HUES48 (cell line): Measurements from ENCODE around the gene CHD6.

Experiments used
- H3K27ac ChIP-seq: one replicate; pipeline ENCODE4 v1.7.0; 2013; ENCODE audit warnings: low read depth, low read length, inconsistent platforms
- H3K27me3 ChIP-seq: 2 replicates; pipeline ENCODE4 v1.6.1; 2013; ENCODE audit warnings: mild to moderate bottlenecking, low read length; ENCODE audit not compliant: control insufficient read depth, insufficient read depth
- H3K36me3 ChIP-seq: 2 replicates; pipeline ENCODE4 v1.6.1; 2013; ENCODE audit warnings: low read length; ENCODE audit not compliant: control insufficient read depth, insufficient read depth
- H3K4me1 ChIP-seq: 2 replicates; pipeline ENCODE4 v1.6.1; 2013; ENCODE audit warnings: mild to moderate bottlenecking, low read length; ENCODE audit not compliant: control insufficient read depth, insufficient read depth
- H3K4me3 ChIP-seq: 2 replicates; pipeline ENCODE4 v1.5.1; 2013; ENCODE audit warnings: mild to moderate bottlenecking, low read depth, low read length
- H3K9ac ChIP-seq: 2 replicates; pipeline ENCODE4 v1.6.1; 2013; ENCODE audit warnings: mild to moderate bottlenecking, low read depth, low read length, moderate library complexity
- H3K9me3 ChIP-seq: 2 replicates; pipeline ENCODE4 v1.6.1; 2013; ENCODE audit warnings: low read length; ENCODE audit not compliant: control insufficient read depth, insufficient read depth

CHD6 gene

GRCh38 chr20:41440882-41441281, 177.3 kb downstream of the CHD6 start:
- H3K9ac ChIP-seq: no peak overlapping the region
- no peaks in the 10 kb centered on the region for H3K9me3 ChIP-seq
- no peaks in the 10 kb centered on the region for H3K4me1 ChIP-seq
- no peak overlapping the region for H3K27ac ChIP-seq
- no peak overlapping the region for H3K4me3 ChIP-seq
- H3K27me3 ChIP-seq: no peaks in the 10 kb centered on the region
- H3K36me3 ChIP-seq: peaks cover 95% of the 10 kb centered on the region

GRCh38 chr20:41437836-41438235, 180.3 kb downstream of the CHD6 start:
- Histone ChIP-seq H3K27me3 (no peaks in the 10 kb centered on the region), H3K4me3 (no peak overlapping the region), H3K4me1 (no peaks in the 10 kb centered on the region), H3K9me3 (no peaks in the 10 kb centered on the region), H3K27ac (no peak overlapping the region), H3K36me3 (peaks cover 80% of the 10 kb centered on the region), H3K9ac (no peak overlapping the region)

GRCh38 chr20:41436679-41437078, 181.5 kb downstream of the CHD6 start:
- H3K36me3 ChIP-seq: peaks cover 72% of the 10 kb centered on the region

GRCh38 chr20:41433203-41433602, 185.0 kb downstream of the CHD6 start:
- H3K36me3 ChIP-seq: peaks cover 63% of the 10 kb centered on the region
- H3K4me3 ChIP-seq: no peak overlapping the region
- H3K9ac ChIP-seq: no peak overlapping the region
- H3K4me1 ChIP-seq: no peaks in the 10 kb centered on the region
- no peak overlapping the region for H3K27ac ChIP-seq
- H3K9me3 ChIP-seq: no peaks in the 10 kb centered on the region
- H3K27me3 ChIP-seq: no peaks in the 10 kb centered on the region

More at GRCh38 chr20:41436679-41437078, 181.5 kb downstream of the CHD6 start:
- Histone ChIP-seq H3K27me3 (no peaks in the 10 kb centered on the region), H3K27ac (no peak overlapping the region), H3K9me3 (no peaks in the 10 kb centered on the region), H3K9ac (no peak overlapping the region), H3K4me3 (no peak overlapping the region), H3K4me1 (no peaks in the 10 kb centered on the region)

DNA sequence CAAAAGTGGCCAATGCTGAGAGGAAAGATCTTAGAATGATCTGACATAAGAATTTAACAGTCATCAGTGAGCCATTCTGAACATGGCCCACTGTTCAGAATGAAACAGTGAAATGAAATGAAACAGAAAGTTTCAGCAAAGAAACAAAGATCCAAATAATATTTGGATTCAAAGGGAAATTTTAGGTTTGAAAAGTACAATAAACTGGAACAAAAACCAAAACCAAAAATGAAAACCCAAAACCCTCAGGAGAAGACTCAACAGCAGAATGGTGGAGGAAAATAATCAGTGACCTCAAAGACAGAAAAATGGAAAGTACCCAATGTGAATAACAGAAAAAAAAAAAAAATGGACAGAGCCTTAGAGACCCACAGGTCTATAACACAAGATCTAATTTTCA, 185.4 kb downstream of the CHD6 start:
- no peak overlapping the region for H3K27ac ChIP-seq
- no peaks in the 10 kb centered on the region for H3K9me3 ChIP-seq
- no peaks in the 10 kb centered on the region for H3K4me1 ChIP-seq
- no peak overlapping the region for H3K9ac ChIP-seq
- no peak overlapping the region for H3K4me3 ChIP-seq
- no peaks in the 10 kb centered on the region for H3K27me3 ChIP-seq
- H3K36me3 ChIP-seq: peaks cover 64% of the 10 kb centered on the region

DNA sequence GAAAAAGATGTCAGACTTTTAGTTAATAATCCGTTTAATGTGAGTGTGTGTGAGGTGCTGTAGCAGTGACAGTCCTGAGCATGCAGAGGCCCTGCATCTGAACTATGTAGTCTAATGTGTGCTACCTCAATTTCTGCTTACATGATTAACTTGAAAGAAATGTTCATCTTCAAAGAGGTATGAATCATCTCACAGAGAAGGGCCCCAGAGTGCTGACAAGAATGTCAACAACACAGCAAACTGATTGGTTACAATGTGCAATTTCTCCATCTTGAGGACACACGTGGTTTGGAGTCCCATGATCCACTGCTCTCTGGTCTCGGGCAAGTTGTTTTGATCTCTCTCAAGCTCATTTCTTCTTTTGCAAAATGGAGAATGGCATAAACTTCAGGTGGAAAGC, 189.9 kb downstream of the CHD6 start:
- H3K9me3 ChIP-seq: no peaks in the 10 kb centered on the region
- no peak overlapping the region for H3K4me3 ChIP-seq
- H3K9ac ChIP-seq: no peak overlapping the region
- H3K27ac ChIP-seq: no peak overlapping the region
- H3K4me1 ChIP-seq: no peaks in the 10 kb centered on the region
- no peaks in the 10 kb centered on the region for H3K27me3 ChIP-seq
- peaks cover 70% of the 10 kb centered on the region for H3K36me3 ChIP-seq

DNA sequence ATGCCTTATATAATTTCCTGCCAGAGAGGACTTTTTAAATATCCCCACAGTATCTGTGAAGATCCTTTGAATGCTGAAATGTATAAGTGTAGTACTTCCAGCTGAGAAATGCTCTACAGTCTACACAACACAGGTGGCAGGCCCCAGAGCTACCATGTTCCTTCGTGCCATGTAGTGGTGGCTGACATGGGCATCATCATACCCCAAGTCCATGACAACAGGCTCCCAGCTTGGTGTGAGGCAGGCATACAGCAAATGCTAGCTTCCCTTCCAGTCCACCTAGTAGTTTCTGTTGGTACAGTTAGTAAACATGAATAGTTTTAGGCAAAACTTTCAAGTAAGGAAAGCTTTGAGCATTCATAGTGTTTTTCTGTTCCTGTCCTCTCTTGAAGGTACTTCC, 190.3 kb downstream of the CHD6 start:
- H3K4me3 ChIP-seq: no peak overlapping the region
- no peaks in the 10 kb centered on the region for H3K27me3 ChIP-seq
- no peaks in the 10 kb centered on the region for H3K9me3 ChIP-seq
- peaks cover 75% of the 10 kb centered on the region for H3K36me3 ChIP-seq
- H3K27ac ChIP-seq: no peak overlapping the region
- H3K9ac ChIP-seq: no peak overlapping the region
- H3K4me1 ChIP-seq: no peaks in the 10 kb centered on the region

DNA sequence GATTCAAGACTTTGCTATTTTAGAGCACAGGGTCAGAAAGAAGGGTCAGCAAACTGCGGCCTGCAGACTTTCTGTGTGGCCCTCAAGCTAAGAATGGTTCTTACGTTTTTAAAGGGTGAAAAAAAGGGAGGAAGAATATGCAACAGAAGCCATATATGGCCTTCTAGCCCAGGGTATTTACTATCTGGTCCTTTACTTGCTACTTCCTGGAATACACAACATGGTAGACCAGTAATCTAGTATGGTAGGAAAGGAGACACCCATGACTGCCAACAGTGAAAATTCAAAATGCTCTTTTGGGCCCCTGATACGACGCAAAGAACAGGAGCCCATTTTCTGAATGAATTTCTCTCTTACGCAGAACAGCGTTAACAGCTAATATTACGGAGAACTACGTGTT, 191.2 kb downstream of the CHD6 start:
- Histone ChIP-seq H3K4me1 (no peaks in the 10 kb centered on the region), H3K27ac (no peak overlapping the region), H3K27me3 (no peaks in the 10 kb centered on the region), H3K36me3 (peaks cover 80% of the 10 kb centered on the region), H3K9me3 (no peaks in the 10 kb centered on the region), H3K4me3 (no peak overlapping the region), H3K9ac (no peak overlapping the region)

DNA sequence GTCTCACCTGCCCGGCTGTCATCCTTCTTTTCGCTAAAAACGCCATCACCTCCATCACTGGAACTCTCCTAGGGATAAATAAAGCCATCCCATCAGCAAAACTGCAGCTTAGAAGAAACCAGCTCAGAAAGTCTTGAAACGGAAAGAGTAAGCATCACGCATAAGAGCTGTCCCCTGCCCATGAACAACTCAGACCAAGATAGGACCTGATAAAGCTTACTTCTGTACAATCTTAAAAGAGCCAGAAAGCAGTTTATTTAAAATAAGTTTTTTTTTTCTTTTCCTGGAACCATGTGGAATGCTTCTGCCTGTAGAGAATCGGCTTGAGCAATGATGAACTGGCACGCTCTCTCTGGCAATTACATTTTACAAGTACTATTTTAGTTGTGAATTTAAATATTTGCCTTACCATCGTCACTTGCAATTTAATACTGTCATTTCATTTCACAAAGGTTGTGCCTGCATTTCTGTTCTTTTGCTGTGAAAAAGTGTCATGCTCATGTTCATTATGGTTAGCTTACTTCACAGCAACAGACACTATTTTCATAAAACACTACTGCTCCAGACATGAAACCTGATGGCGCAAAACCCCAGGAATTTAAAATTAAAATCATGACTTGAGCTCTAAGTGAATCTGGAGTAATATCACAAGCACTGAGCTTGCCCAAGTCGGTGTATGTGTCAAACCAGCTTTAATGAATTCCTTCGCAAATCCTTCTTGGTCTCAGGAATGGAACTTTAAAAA, 191.9 kb downstream of the CHD6 start:
- peaks cover 87% of the 10 kb centered on the region for H3K36me3 ChIP-seq
- H3K27me3 ChIP-seq: no peaks in the 10 kb centered on the region
- H3K27ac ChIP-seq: no peak overlapping the region
- H3K9me3 ChIP-seq: no peaks in the 10 kb centered on the region
- no peak overlapping the region for H3K4me3 ChIP-seq
- H3K4me1 ChIP-seq: no peaks in the 10 kb centered on the region
- no peak overlapping the region for H3K9ac ChIP-seq

DNA sequence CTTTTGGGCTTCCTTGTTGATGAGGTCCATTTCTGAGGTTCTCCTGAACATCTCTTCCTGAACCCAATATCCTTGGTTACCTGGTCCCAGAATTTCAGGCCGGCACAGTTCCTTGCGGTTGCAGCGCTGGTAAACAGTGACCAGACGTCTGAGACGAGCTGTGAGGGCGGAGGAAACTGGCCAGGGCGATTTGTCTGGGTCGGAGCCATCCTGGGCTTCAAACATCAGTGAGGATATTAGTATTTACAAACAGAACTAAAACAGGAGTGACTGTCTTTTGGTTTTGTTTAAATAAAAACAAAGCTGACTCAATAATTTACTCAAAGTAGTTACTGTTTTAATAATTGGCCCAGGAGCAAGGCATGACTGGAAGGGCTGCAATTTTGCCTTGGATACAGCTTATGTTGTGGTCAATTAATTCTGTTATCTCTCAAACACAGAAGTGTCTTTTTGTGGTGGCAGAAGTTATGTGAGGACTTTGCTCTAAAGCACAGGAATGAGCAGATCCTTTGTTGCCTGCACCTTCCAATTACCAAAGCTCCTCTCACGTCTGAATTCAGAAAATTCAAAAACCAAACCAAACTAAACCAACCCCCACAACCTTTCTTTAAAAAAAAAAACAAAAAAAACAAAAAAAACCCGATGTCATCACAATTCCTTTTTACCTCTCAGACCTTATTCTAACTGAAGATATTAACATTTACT, 192.8 kb downstream of the CHD6 start:
- Histone ChIP-seq H3K9ac (no peak overlapping the region), H3K27me3 (no peaks in the 10 kb centered on the region), H3K9me3 (no peaks in the 10 kb centered on the region), H3K4me1 (no peaks in the 10 kb centered on the region), H3K27ac (no peak overlapping the region), H3K36me3 (peaks cover 94% of the 10 kb centered on the region), H3K4me3 (no peak overlapping the region)

DNA sequence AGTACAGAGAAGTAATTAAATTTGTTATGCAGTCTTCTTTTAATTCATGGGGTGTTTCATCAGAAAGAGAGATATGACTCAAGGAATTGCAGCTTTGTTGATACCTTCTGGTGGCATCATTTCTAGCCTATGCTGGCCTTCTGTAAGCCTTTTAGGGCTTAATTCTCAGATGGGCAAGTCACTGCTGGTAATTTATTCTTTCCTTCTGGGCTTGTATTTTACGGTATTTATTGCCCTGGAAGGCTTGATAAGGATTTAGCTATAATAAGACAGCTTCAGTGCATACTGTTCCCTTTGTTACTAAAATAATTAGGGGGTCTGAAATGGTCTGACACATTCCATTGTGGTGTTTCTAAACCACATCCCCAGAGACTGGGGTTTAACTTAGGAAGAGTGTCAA, 193.6 kb downstream of the CHD6 start:
- Histone ChIP-seq H3K9me3 (no peaks in the 10 kb centered on the region), H3K4me1 (no peaks in the 10 kb centered on the region), H3K36me3 (peaks cover 94% of the 10 kb centered on the region), H3K27ac (no peak overlapping the region), H3K27me3 (no peaks in the 10 kb centered on the region), H3K9ac (no peak overlapping the region), H3K4me3 (no peak overlapping the region)
